Psoas muscle (tissue), 8 donors: ENCODE results near the gene MIS18A. TPM values are rescaled to one million over a fixed set of nuclear protein-coding genes. Genes with fewer than 3 reads are reported as not detected.
"Not testable (repeated sequence)": the region's sequence is repeated elsewhere in the genome, so short reads cannot be mapped to it uniquely, and the experiment has no call there.

Source experiments
- ATAC-seq, 4 donors: fragments of 200-7000 bp; cut with Tn5 transposase; one replicate each; pipeline ENCODE4 v1.9.1; 2020; ENCODE audit warnings: moderate library complexity in 3 of 4, mild to moderate bottlenecking in 2 of 4
- DNase-seq, 2 donors: peaks; one replicate each; pipeline ENCODE4 v3.0.0-alpha.2; 2020
- H3K27ac ChIP-seq: fragments of 200-600 bp; one replicate; pipeline ENCODE4 v1.8.0; 2022
- H3K27me3 ChIP-seq, 3 donors: fragments of 200-600 bp in 1 of 3; one replicate each; pipeline versions ENCODE4 v1.6.1 to v1.8.0; 2013 to 2022; ENCODE audit warnings: low read length in 2 of 3, mild to moderate bottlenecking in 2 of 3, moderate library complexity in 1 of 3; ENCODE audit not compliant: insufficient read depth in 3 of 3
- H3K36me3 ChIP-seq, 2 donors: fragments of 200-600 bp in 1 of 2; one replicate each; pipeline versions ENCODE4 v1.6.1 to v1.8.0; 2013 to 2022; ENCODE audit warnings: low read depth in 1 of 2, mild to moderate bottlenecking in 1 of 2, moderate library complexity in 1 of 2; ENCODE audit not compliant: insufficient read depth in 1 of 2
- H3K4me1 ChIP-seq: fragments of 200-600 bp; one replicate; pipeline ENCODE4 v1.8.0; 2022
- H3K4me3 ChIP-seq: fragments of 200-600 bp; one replicate; pipeline ENCODE4 v1.8.0; 2022; ENCODE audit warnings: mild to moderate bottlenecking
- H3K9me3 ChIP-seq: fragments of 200-600 bp; one replicate; pipeline ENCODE4 v1.8.0; 2022
- WGBS, 3 donors: extraction: QIAGEN DNeasy Blood & Tissue Kit; methylation state at CpG; one replicate each; pipeline versions ENCODE4 v1.1.6 to v1.1.7; 2013; 5-methylcytosine and 5-hydroxymethylcytosine counted together
- intact Hi-C, 2 donors: fragments of 100-400 bp; cut with DNase I; formaldehyde crosslinking; loops; one replicate each; pipeline versions ENCODE4 v1.11.0 to v1.14.2; 2022
- polyA plus RNA-seq, 3 donors: library from polyadenylated mRNA; stranded (reverse); fragments of 200-250 nt; gene quantifications; one replicate each; pipeline ENCODE4 v1.2.3, GENCODE V29; 2013
- total RNA-seq, 4 donors: library from RNA; stranded (reverse); fragmentation: NEBNext Ultra II Directional in 2 of 4; extraction: Animal tissue kit (Norgen Biotek cat#: 25700) in 2 of 4; gene quantifications; one replicate each; pipeline versions ENCODE4 v1.2.1 to v1.2.4, GENCODE V29; 2021 to 2023
- TF ChIP-seq, protein P1 (sequence below): fragments of 200-600 bp; IDR thresholded peaks from one replicate; pipeline ENCODE4 v1.8.0; 2022; ENCODE audit warnings: antibody characterized with exemption
- donor health status: healthy with polysubstance abuse.
- donor health status: DM: no; HTN: no; CAD: no; lungs with moderate emphysema.
- donor health status: Bipolar disorder and iron deficiency.
- donor health status: healthy.
- donor health status: DM: yes; HTN: yes; CAD: no.
- donor health status: DM: no; HTN: no; CAD: no.
- donor health status: DM: no; HTN: no; CAD: no.
- donor health status: DM: yes; HTN: yes; CAD: no.

MIS18A gene
- total and polyA plus RNA-seq, 7 donors: 0.92 to 4.7 (median 1.4) TPM

DNA sequence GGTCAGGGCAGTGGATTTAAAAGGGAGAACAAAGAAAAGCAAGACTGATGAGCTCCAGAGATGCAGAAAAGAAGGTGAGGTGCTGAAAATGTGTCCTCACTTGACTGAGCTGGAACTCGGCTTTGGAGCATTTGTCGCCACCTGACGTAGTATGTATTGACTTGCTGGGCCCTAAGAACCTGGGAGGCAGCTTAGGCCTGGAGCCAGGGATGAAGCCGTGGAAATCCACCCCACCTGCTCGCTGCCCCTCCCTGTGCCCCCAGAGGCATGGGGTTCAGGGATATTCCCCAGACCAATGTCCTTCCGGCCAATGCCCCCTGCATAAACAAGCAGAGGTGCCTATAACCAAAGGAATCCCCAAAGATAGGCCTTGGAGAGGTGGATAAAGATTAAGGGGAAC, 34.1 kb upstream of the MIS18A start:
- H3K27ac ChIP-seq: no peak overlapping the region
- ATAC-seq: no peak
- no peaks in the 10 kb centered on the region for H3K27me3 ChIP-seq
- H3K4me3 ChIP-seq: no peak overlapping the region
- 84 to 87% (median 85%) methylated on average over 6 of the region's 6 CpGs for WGBS, 3 donors
- intact Hi-C loops: no loop called here
- peaks cover 7 to 71% of the 10 kb centered on the region in 2 donors for H3K36me3 ChIP-seq
- H3K4me1 ChIP-seq: no peaks in the 10 kb centered on the region
- no peak for DNase-seq
- H3K9me3 ChIP-seq: no peaks in the 10 kb centered on the region
- TF ChIP-seq, protein P1, sequence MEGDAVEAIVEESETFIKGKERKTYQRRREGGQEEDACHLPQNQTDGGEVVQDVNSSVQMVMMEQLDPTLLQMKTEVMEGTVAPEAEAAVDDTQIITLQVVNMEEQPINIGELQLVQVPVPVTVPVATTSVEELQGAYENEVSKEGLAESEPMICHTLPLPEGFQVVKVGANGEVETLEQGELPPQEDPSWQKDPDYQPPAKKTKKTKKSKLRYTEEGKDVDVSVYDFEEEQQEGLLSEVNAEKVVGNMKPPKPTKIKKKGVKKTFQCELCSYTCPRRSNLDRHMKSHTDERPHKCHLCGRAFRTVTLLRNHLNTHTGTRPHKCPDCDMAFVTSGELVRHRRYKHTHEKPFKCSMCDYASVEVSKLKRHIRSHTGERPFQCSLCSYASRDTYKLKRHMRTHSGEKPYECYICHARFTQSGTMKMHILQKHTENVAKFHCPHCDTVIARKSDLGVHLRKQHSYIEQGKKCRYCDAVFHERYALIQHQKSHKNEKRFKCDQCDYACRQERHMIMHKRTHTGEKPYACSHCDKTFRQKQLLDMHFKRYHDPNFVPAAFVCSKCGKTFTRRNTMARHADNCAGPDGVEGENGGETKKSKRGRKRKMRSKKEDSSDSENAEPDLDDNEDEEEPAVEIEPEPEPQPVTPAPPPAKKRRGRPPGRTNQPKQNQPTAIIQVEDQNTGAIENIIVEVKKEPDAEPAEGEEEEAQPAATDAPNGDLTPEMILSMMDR: no peak

DNA sequence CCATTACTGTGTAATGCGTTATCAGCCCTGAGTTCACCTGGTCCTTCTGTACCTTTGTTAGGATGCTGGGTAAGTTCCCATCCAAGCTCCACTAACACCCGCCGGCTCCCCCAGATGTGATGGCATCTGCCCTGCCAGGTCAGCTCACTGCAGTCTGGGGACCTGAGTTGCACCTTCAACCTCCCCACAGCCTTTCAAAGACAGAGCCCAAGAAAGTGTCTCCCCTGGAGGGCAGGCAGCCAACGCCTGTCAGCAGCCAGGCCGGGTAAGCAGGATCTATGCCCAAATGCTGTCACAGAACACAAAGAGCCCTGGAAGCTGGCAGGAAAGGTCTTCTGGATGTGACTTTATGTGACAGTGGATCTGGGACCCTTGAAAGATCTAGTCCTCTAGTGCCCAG, 33.5 kb upstream of the MIS18A start:
- H3K27me3 ChIP-seq: no peaks in the 10 kb centered on the region
- no peaks in the 10 kb centered on the region for H3K9me3 ChIP-seq
- WGBS, 3 donors: 80 to 83% (median 80%) methylated on average over 5 of the region's 5 CpGs
- no peaks in the 10 kb centered on the region for H3K4me1 ChIP-seq
- no peak overlapping the region for H3K4me3 ChIP-seq
- H3K36me3 ChIP-seq: peaks cover 5 to 68% of the 10 kb centered on the region in 2 donors
- DNase-seq (no peak), ATAC-seq (no peak)
- TF ChIP-seq, protein P1: no peak
- H3K27ac ChIP-seq: no peak overlapping the region
- intact Hi-C loops: no loop called here

DNA sequence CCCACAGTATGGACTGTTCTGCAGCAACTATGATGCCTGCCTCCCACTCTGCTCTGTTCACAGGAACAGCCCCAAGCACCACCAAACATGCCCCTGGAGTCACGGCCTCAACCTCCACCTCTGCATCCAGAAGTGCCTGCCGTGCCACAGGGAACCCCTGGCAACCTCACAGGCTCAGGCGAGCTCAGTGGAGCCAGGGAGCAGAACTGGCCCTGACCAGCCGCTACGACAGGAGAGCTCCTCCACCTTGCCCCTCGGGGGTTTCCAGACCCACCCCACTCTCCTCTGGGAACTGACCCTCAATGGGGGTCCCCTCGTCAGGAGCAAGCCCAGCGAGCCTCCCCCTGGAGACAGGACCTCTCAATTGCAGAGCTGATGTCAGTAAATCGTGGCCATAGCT, 32.8 kb upstream of the MIS18A start:
- Histone ChIP-seq H3K4me3 (no peak overlapping the region), H3K27me3 (no peaks in the 10 kb centered on the region), H3K36me3 (peaks cover 4 to 61% of the 10 kb centered on the region in 2 donors), H3K27ac (no peak overlapping the region), H3K9me3 (no peaks in the 10 kb centered on the region), H3K4me1 (no peaks in the 10 kb centered on the region)
- TF ChIP-seq, protein P1: no peak
- WGBS, 3 donors: 92 to 96% (median 92%) methylated on average over 9 of the region's 9 CpGs
- ATAC-seq: no peak
- DNase-seq: no peak
- intact Hi-C loops: no loop called here

DNA sequence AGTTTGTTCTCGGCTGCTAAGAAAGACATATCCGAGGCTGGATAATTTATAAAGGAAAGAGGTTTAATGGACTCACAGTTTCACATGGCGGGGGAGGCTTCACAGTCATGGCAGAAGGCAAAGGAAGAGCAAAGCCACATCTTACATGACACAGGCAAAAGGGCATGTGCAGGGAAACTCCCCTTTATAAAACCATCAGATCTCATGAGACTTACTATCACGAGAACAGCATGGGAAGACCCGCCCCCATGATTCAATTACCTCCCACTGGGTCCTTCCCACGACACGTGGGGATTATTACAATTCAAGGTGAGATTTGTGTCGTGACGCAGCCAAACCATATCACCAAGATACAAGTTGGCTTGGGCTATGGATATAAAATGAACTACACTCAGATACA, 32.1 kb upstream of the MIS18A start:
- ATAC-seq, H3K4me3 ChIP-seq, H3K27ac ChIP-seq, intact Hi-C loops, H3K27me3 ChIP-seq, H3K4me1 ChIP-seq, H3K9me3 ChIP-seq, DNase-seq: not testable (repeated sequence)
- 87 to 92% (median 90%) methylated on average over 9 of the region's 9 CpGs for WGBS, 3 donors
- H3K36me3 ChIP-seq: peaks cover 4 to 55% of the 10 kb centered on the region in 2 donors

DNA sequence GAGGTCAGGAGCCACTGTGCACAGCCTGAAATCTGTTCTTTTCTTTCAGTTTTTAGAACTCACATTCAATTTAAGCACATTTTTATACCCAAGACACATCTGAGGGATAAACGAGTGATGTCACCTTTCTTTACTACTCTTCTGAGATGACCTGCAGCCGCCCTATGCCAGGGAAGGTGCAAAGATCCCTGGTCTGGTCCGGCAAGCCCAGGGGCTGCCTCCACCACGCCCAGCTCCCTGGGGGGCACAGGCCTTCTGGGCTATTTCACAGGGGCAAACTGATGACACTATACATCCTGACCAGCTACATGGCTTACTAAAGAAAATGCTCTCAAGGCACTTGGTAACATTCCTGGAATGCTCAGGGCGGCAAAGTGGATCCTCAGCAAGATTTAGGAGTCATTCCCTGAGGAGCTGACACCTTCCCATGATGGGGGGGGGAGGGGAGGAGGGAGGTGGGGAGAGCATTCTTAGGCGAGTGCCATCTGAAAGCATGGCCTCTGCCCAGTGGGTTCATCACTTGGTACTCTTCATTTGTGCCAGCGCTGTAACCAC, 31.1 kb upstream of the MIS18A start:
- no peak for ATAC-seq
- DNase-seq: no peak
- TF ChIP-seq, protein P1: no peak
- Histone ChIP-seq H3K4me1 (no peaks in the 10 kb centered on the region), H3K4me3 (no peak overlapping the region), H3K9me3 (no peaks in the 10 kb centered on the region), H3K27ac (no peak overlapping the region), H3K27me3 (no peaks in the 10 kb centered on the region), H3K36me3 (peaks cover 4 to 45% of the 10 kb centered on the region in 2 donors)
- intact Hi-C loops: no loop called here
- 87 to 90% (median 89%) methylated on average over 7 of the region's 7 CpGs for WGBS, 3 donors
